GM12801 (cell line): ENCODE data around the gene KYAT1.

Experiments used
- TF ChIP-seq, protein P1 (sequence below): IDR thresholded peaks from one replicate; pipeline ENCODE4 v1.5.1; 2011; ENCODE audit warnings: control low read depth; ENCODE audit not compliant: insufficient read length; ENCODE audit errors: extremely low read depth

The KYAT1 gene

GRCh38 chr9:128818099-128818838 is 63.5 kb downstream of the KYAT1 start, which contains the start of gene ENDOG:
Gene ENDOG, plus strand, starts transcription at chr9:128818500. Its CDS starts 185 bp downstream, at chr9:128818685.
- TF ChIP-seq, protein P1, sequence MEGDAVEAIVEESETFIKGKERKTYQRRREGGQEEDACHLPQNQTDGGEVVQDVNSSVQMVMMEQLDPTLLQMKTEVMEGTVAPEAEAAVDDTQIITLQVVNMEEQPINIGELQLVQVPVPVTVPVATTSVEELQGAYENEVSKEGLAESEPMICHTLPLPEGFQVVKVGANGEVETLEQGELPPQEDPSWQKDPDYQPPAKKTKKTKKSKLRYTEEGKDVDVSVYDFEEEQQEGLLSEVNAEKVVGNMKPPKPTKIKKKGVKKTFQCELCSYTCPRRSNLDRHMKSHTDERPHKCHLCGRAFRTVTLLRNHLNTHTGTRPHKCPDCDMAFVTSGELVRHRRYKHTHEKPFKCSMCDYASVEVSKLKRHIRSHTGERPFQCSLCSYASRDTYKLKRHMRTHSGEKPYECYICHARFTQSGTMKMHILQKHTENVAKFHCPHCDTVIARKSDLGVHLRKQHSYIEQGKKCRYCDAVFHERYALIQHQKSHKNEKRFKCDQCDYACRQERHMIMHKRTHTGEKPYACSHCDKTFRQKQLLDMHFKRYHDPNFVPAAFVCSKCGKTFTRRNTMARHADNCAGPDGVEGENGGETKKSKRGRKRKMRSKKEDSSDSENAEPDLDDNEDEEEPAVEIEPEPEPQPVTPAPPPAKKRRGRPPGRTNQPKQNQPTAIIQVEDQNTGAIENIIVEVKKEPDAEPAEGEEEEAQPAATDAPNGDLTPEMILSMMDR = peak; percentile 93

GRCh38 chr9:128810873-128811272 is 70.9 kb downstream of the KYAT1 start:
- TF ChIP-seq, protein P1 = no peak

- TF ChIP-seq, protein P1 = no peak
Measured at GRCh38 chr9:128809831-128810230, 71.9 kb downstream of the KYAT1 start.

DNA sequence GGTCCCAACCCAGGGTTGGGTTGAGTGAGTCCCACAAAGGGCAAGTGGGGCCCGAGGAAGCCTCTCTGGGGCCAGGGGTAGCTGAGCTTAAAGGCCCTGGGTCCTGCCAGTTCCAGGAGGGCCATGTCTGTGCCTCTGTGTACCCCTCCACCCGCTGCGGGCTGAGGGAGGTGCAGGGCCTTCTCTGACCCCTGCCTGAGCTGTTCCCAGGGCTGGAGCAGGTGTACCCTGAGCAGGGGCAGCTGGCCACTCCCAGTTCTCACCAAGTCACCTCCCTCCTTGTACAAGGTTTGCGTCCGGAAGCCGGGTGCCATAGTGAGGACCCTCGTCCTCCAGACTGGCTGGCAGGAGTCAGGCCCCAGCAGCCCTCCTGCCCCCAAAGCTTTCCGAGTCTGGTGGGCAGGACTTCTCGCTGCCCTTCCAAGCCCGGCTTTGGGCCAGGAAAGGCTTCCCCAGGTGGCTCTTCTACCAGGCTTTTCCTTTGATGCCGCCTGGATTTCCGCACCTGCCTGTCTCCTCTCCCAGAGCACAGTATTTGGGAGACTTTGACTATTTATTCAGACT is 72.6 kb downstream of the KYAT1 start:
- TF ChIP-seq, protein P1 = no peak

GRCh38 chr9:128808543-128808942 is 73.2 kb downstream of the KYAT1 start:
- TF ChIP-seq, protein P1 = no peak

DNA sequence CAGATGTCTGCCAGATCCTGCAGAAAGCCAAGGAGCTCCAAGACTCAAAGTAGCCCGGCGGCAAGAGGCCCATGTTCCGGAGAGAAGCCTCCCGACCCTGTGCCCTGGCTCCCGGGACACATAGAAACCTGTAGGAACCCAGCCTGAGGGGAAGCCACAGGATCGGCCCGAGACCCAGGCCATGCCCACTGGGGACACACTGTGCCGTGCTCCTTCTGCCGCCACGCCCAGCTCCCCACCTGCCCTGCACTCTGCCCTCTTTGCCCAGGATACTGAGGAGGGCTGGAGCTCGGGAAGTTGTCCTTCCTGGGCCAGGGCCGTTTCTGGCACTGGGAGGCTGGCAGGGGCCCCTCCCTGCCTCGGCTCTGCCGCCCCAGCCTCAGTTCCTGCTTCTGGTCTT is 73.9 kb downstream of the KYAT1 start:
- TF ChIP-seq, protein P1 = no peak

- TF ChIP-seq, protein P1 = no peak
Measured at GRCh38 chr9:128805661-128806060, 76.1 kb downstream of the KYAT1 start.
